Astrocyte (in vitro differentiated cells and primary cell): Measurements from ENCODE around the gene MYO9A. TPM values are rescaled to one million over a fixed set of nuclear protein-coding genes. Genes with fewer than 3 reads are reported as not detected.

ENCODE experiments used
- DNase-seq: peaks from one replicate; pipeline ENCODE4 v3.0.0-alpha.2; 2010; ENCODE audit warnings: low read depth
- FAIRE-seq: peaks from 2 replicates; lab custom pipeline; 2011; peaks lifted over from hg19 to GRCh38; lab: Jason Lieb, UNC
- H2AFZ ChIP-seq: 2 replicates; pipeline ENCODE4 v1.6.0; 2012; ENCODE audit warnings: low read depth, low read length, inconsistent platforms
- H3K27ac ChIP-seq: 2 replicates; pipeline ENCODE4 v1.5.1; 2011; ENCODE audit warnings: low read depth, low read length, inconsistent platforms
- H3K27me3 ChIP-seq: 2 replicates; pipeline ENCODE4 v1.6.0; 2011; ENCODE audit warnings: low read length, inconsistent platforms; ENCODE audit not compliant: insufficient read depth
- H3K36me3 ChIP-seq: 2 replicates; pipeline ENCODE4 v1.5.1; 2011; ENCODE audit warnings: low read length, inconsistent platforms; ENCODE audit not compliant: insufficient read depth
- H3K4me1 ChIP-seq: 2 replicates; pipeline ENCODE4 v1.5.1; 2011; ENCODE audit warnings: low read length, inconsistent platforms; ENCODE audit not compliant: insufficient read depth
- H3K4me2 ChIP-seq: 2 replicates; pipeline ENCODE4 v1.6.0; 2012; ENCODE audit warnings: low read length, inconsistent platforms
- H3K4me3 ChIP-seq: 2 replicates; pipeline ENCODE4 v1.5.1; 2011; ENCODE audit warnings: low read depth, mild to moderate bottlenecking, low read length, inconsistent platforms; ENCODE audit not compliant: insufficient read depth
- H3K79me2 ChIP-seq: 2 replicates; pipeline ENCODE4 v1.6.0; 2012; ENCODE audit warnings: mild to moderate bottlenecking, low read length, inconsistent platforms; ENCODE audit not compliant: insufficient read depth
- H3K9ac ChIP-seq: 2 replicates; pipeline ENCODE4 v1.6.0; 2012; ENCODE audit warnings: mild to moderate bottlenecking, low read length, inconsistent platforms
- H3K9me3 ChIP-seq: 2 replicates; pipeline ENCODE4 v1.5.1; 2012; ENCODE audit warnings: low read depth, mild to moderate bottlenecking, low read length, inconsistent platforms; ENCODE audit not compliant: insufficient read depth
- H4K20me1 ChIP-seq: 2 replicates; pipeline ENCODE4 v1.6.0; 2012; ENCODE audit warnings: low read length, inconsistent platforms; ENCODE audit not compliant: insufficient read depth
- H3K27ac Mint-ChIP-seq: one replicate; pipeline ENCODE4 v1.8.0; 2021; ENCODE audit warnings: mild to moderate bottlenecking, mixed read lengths; ENCODE audit not compliant: unreplicated experiment
- H3K27me3 Mint-ChIP-seq: one replicate; pipeline ENCODE4 v1.8.0; 2021; ENCODE audit warnings: low read depth, mixed read lengths; ENCODE audit not compliant: unreplicated experiment
- H3K36me3 Mint-ChIP-seq: one replicate; pipeline ENCODE4 v1.8.0; 2021; ENCODE audit warnings: low read depth, mixed read lengths; ENCODE audit not compliant: unreplicated experiment
- H3K4me1 Mint-ChIP-seq: one replicate; pipeline ENCODE4 v1.8.0; 2021; ENCODE audit warnings: low read depth, mixed read lengths; ENCODE audit not compliant: unreplicated experiment
- H3K4me3 Mint-ChIP-seq: one replicate; pipeline ENCODE4 v1.8.0; 2021; ENCODE audit warnings: mild to moderate bottlenecking, moderate library complexity, mixed read lengths; ENCODE audit not compliant: unreplicated experiment
- H3K9me3 Mint-ChIP-seq: one replicate; pipeline ENCODE4 v1.8.0; 2021; ENCODE audit warnings: mild to moderate bottlenecking, mixed read lengths; ENCODE audit not compliant: unreplicated experiment
- EZH2 ChIP-seq: IDR thresholded peaks from 2 replicates; pipeline ENCODE4 v1.6.1; 2012; ENCODE audit warnings: mild to moderate bottlenecking, low read length, inconsistent platforms; ENCODE audit not compliant: insufficient read depth
- total RNA-seq: library from RNA; stranded (reverse); gene quantifications from 2 replicates; pipeline ENCODE4 v1.2.1, GENCODE V29; 2021
- TF ChIP-seq, protein P1 (sequence below): IDR thresholded peaks from 2 replicates; pipeline ENCODE4 v1.5.1; 2011; ENCODE audit warnings: low read depth, mild to moderate bottlenecking, inconsistent platforms, low read length, moderate library complexity; ENCODE audit not compliant: insufficient read depth

The MYO9A gene
- total RNA-seq, 1 donor from 2014 or later = 26.4 TPM

DNA sequence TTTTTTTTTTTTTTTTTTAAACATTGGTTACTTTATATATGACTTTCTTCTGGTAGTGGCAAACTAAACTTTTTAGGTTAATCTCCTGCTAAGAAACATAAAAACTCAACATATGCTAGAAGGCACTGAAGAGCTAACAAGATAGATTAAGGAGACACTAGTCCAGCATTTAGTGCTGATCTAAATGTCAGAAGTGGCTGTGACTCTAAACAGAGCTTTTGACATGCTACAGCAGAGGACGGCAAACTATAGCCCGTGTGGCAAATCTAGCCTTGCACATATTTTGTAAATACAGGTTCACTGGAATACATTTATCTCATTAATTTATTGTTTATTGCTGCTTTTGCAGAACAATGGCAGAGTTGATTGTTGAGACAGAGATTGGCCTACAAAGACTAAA, 287.0 kb downstream of the MYO9A start:
- Histone ChIP-seq H3K4me2 (no peak overlapping the region), H4K20me1 (no peaks in the 10 kb centered on the region), H3K9ac (no peak overlapping the region), H3K4me1 (no peaks in the 10 kb centered on the region), H3K27me3 (no peaks in the 10 kb centered on the region), H2AFZ (no peak overlapping the region), H3K9me3 (no peaks in the 10 kb centered on the region), H3K36me3 (peaks cover 7% of the 10 kb centered on the region), H3K27ac (no peak overlapping the region), H3K4me3 (no peak overlapping the region), H3K79me2 (no peaks in the 10 kb centered on the region)
- Mint-ChIP-seq H3K27me3 (no peaks in the 10 kb centered on the region), H3K9me3 (no peaks in the 10 kb centered on the region), H3K4me1 (no peaks in the 10 kb centered on the region), H3K4me3 (no peak overlapping the region), H3K27ac (no peak overlapping the region), H3K36me3 (peaks cover 29% of the 10 kb centered on the region)
- no peak for FAIRE-seq
- TF ChIP-seq, protein P1, sequence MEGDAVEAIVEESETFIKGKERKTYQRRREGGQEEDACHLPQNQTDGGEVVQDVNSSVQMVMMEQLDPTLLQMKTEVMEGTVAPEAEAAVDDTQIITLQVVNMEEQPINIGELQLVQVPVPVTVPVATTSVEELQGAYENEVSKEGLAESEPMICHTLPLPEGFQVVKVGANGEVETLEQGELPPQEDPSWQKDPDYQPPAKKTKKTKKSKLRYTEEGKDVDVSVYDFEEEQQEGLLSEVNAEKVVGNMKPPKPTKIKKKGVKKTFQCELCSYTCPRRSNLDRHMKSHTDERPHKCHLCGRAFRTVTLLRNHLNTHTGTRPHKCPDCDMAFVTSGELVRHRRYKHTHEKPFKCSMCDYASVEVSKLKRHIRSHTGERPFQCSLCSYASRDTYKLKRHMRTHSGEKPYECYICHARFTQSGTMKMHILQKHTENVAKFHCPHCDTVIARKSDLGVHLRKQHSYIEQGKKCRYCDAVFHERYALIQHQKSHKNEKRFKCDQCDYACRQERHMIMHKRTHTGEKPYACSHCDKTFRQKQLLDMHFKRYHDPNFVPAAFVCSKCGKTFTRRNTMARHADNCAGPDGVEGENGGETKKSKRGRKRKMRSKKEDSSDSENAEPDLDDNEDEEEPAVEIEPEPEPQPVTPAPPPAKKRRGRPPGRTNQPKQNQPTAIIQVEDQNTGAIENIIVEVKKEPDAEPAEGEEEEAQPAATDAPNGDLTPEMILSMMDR = no peak
- TF ChIP-seq EZH2 = no peak
- DNase-seq = no peak

DNA sequence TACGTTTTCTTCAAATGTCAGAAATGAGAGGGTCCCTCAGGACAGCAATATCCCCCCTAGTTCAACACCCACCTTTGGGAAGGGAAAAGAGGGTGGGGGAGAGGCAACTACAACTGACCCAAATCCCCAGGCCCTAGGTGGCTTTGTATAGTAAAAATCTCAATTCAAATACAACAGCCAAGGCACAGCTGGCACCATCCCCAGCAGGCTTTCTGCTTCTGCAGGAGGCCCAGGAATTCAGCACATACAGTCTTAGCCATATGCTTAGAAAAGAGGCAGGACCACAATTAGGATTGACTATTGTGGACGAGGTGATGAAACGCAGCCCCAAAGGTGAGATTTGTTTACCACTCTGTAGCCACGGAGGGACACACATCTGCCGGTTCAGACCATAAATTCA, 291.8 kb downstream of the MYO9A start:
- no peaks in the 10 kb centered on the region for H4K20me1 ChIP-seq
- H3K36me3 Mint-ChIP-seq = peaks cover 62% of the 10 kb centered on the region
- H3K9ac ChIP-seq = no peak overlapping the region
- no peak overlapping the region for H3K27ac Mint-ChIP-seq
- peaks cover 7% of the 10 kb centered on the region for H3K36me3 ChIP-seq
- H3K4me3 ChIP-seq = no peak overlapping the region
- DNase-seq = no peak
- TF ChIP-seq EZH2 = no peak
- TF ChIP-seq, protein P1 = no peak
- peaks cover 9% of the 10 kb centered on the region for H3K9me3 ChIP-seq
- no peak for FAIRE-seq
- no peak overlapping the region for H3K4me3 Mint-ChIP-seq
- H3K27ac ChIP-seq = no peak overlapping the region
- H3K9me3 Mint-ChIP-seq = peaks cover 18% of the 10 kb centered on the region
- H3K4me2 ChIP-seq = no peak overlapping the region
- H3K4me1 ChIP-seq = no peaks in the 10 kb centered on the region
- H3K79me2 ChIP-seq = no peaks in the 10 kb centered on the region
- H3K27me3 Mint-ChIP-seq = no peaks in the 10 kb centered on the region
- no peak overlapping the region for H2AFZ ChIP-seq
- no peaks in the 10 kb centered on the region for H3K27me3 ChIP-seq
- no peaks in the 10 kb centered on the region for H3K4me1 Mint-ChIP-seq

GRCh38 chr15:71825021-71825730, 292.8 kb downstream of the MYO9A start:
- Mint-ChIP-seq H3K4me1 (no peaks in the 10 kb centered on the region), H3K36me3 (peaks cover 63% of the 10 kb centered on the region), H3K9me3 (peaks cover 26% of the 10 kb centered on the region), H3K27ac (no peak overlapping the region), H3K4me3 (no peak overlapping the region), H3K27me3 (no peaks in the 10 kb centered on the region)
- no peak overlapping the region for H2AFZ ChIP-seq
- no peaks in the 10 kb centered on the region for H3K27me3 ChIP-seq
- H3K36me3 ChIP-seq = peaks cover 7% of the 10 kb centered on the region
- no peak for DNase-seq
- peaks cover 16% of the 10 kb centered on the region for H3K9me3 ChIP-seq
- no peaks in the 10 kb centered on the region for H3K4me1 ChIP-seq
- no peaks in the 10 kb centered on the region for H4K20me1 ChIP-seq
- no peak overlapping the region for H3K4me2 ChIP-seq
- no peaks in the 10 kb centered on the region for H3K79me2 ChIP-seq
- TF ChIP-seq EZH2 = no peak
- TF ChIP-seq, protein P1 = no peak
- no peak overlapping the region for H3K4me3 ChIP-seq
- peak; percentile 17 for FAIRE-seq
- H3K9ac ChIP-seq = no peak overlapping the region
- H3K27ac ChIP-seq = no peak overlapping the region
